Stimulated activated CD4-positive, alpha-beta T cell treated with anti-CD3 and anti-CD28 coated beads, Interleukin-2, amount 100 ng/mL, for 4 hours (primary cell): ENCODE results near the gene ST6GALNAC2.
"Not testable (repeated sequence)": the region's sequence is repeated elsewhere in the genome, so short reads cannot be mapped to it uniquely, and the experiment has no call there.

ENCODE experiments used
- DNase-seq: peaks from one replicate; pipeline ENCODE4 v3.0.0-alpha.2; 2020; ENCODE audit warnings: low read depth

The ST6GALNAC2 gene

GRCh38 chr17:76527430-76528111 lies 58.1 kb downstream of the ST6GALNAC2 start:
- peak; percentile 27 for DNase-seq

- not testable (repeated sequence) for DNase-seq
Observed at GRCh38 chr17:76527016-76527415, 58.6 kb downstream of the ST6GALNAC2 start.

GRCh38 chr17:76525513-76525833 lies 60.2 kb downstream of the ST6GALNAC2 start:
- DNase-seq, result not testable (repeated sequence)

GRCh38 chr17:76524598-76525512 lies 60.8 kb downstream of the ST6GALNAC2 start:
- DNase-seq, result no peak

- DNase-seq, result peak; percentile 66
Observed at GRCh38 chr17:76523084-76524037, 62.3 kb downstream of the ST6GALNAC2 start.

- not testable (repeated sequence) for DNase-seq
Observed at GRCh38 chr17:76521683-76522082, 64.0 kb downstream of the ST6GALNAC2 start.

GRCh38 chr17:76521262-76521661 lies 64.4 kb downstream of the ST6GALNAC2 start:
- DNase-seq, result no peak

GRCh38 chr17:76519048-76519966 lies 66.4 kb downstream of the ST6GALNAC2 start:
- no peak for DNase-seq

GRCh38 chr17:76517638-76518038 lies 68.0 kb downstream of the ST6GALNAC2 start:
- DNase-seq, result no peak
